PC-3 (cell line): Measurements from ENCODE around the gene PEAK3. TPM values are rescaled to one million over a fixed set of nuclear protein-coding genes. Genes with fewer than 3 reads are reported as not detected.

ENCODE experiments used
- ATAC-seq: fragments of 200-7000 bp; cut with Tn5 transposase; 2 replicates; pipeline ENCODE4 v1.9.1; 2020; ENCODE audit warnings: mild to moderate bottlenecking, moderate library complexity
- BruUV-seq: library from RNA; stranded (reverse); fragments of 400-500 nt; replicated peaks from 2 replicates; lab custom pipeline; 2021; lab: Mats Ljungman, UMichigan
- CTCF ChIA-PET: fragments of 300-600 bp; sonication (Branson Sonifier 250); formaldehyde crosslinking; loops from one replicate; lab custom pipeline; 2022; ENCODE audit warnings: antibody characterized with exemption; lab: Charles Lee
- POLR2A ChIA-PET: fragments of 300-600 bp; sonication (Branson Sonifier 250); formaldehyde crosslinking; loops from one replicate; lab custom pipeline; 2022; ENCODE audit warnings: antibody characterized with exemption; ENCODE audit not compliant: unreplicated experiment; lab: Charles Lee
- DNase-seq: peaks from one replicate; pipeline ENCODE4 v3.0.0-alpha.2; 2015
- H2AFZ ChIP-seq: fragments of 300-600 bp; sonication (generic); 2 replicates; pipeline ENCODE4 v1.6.0; 2016; ENCODE audit warnings: antibody characterized with exemption, low read length
- H3F3A ChIP-seq: fragments of 300-600 bp; sonication (generic); one replicate; pipeline ENCODE4 v1.6.0; 2017; ENCODE audit warnings: antibody characterized with exemption, low read length, control low read depth, mild to moderate bottlenecking; ENCODE audit not compliant: unreplicated experiment
- H3K27ac ChIP-seq: fragments of 300-600 bp; sonication (generic); 2 replicates; pipeline ENCODE4 v1.5.1; 2016; ENCODE audit warnings: mild to moderate bottlenecking, low read length
- H3K27me3 ChIP-seq: fragments of 300-600 bp; sonication (generic); 2 replicates; pipeline ENCODE4 v1.6.1; 2016; ENCODE audit warnings: low read length, mixed read lengths
- H3K36me3 ChIP-seq: fragments of 300-600 bp; sonication (generic); 2 replicates; pipeline ENCODE4 v1.6.1; 2016; ENCODE audit warnings: low read depth, mixed run types, low read length, mixed read lengths
- H3K4me1 ChIP-seq: fragments of 300-600 bp; sonication (generic); 2 replicates; pipeline ENCODE4 v1.5.1; 2016; ENCODE audit warnings: low read length; ENCODE audit not compliant: insufficient read depth
- H3K4me2 ChIP-seq: fragments of 300-600 bp; sonication (generic); 2 replicates; pipeline ENCODE4 v1.6.0; 2016; ENCODE audit warnings: low read length
- H3K4me3 ChIP-seq: fragments of 300-600 bp; sonication (generic); 2 replicates; pipeline ENCODE4 v1.5.1; 2016; ENCODE audit warnings: mild to moderate bottlenecking, low read length, mixed read lengths
- H3K79me2 ChIP-seq: fragments of 300-600 bp; sonication (generic); 2 replicates; pipeline ENCODE4 v1.6.1; 2017; ENCODE audit warnings: low read length, mixed read lengths
- H3K9ac ChIP-seq: fragments of 300-600 bp; sonication (generic); 2 replicates; pipeline ENCODE4 v1.6.0; 2016; ENCODE audit warnings: mild to moderate bottlenecking, low read length
- H3K9me2 ChIP-seq: fragments of 300-600 bp; sonication (generic); replicated peaks from 2 replicates; pipeline ENCODE4 v1.6.1; 2016; ENCODE audit warnings: mixed run types, low read length, mixed read lengths
- H3K9me3 ChIP-seq: fragments of 300-600 bp; sonication (generic); 2 replicates; pipeline ENCODE4 v1.6.1; 2016; ENCODE audit warnings: low read length, mixed read lengths
- H4K20me1 ChIP-seq: fragments of 300-600 bp; sonication (generic); 2 replicates; pipeline ENCODE4 v1.6.1; 2016; ENCODE audit warnings: low read length, mixed read lengths
- EZH2 ChIP-seq: fragments of 300-600 bp; sonication (generic); IDR thresholded peaks from one replicate; pipeline ENCODE4 v1.6.1; 2017; ENCODE audit warnings: antibody characterized with exemption, mild to moderate bottlenecking, low read length; ENCODE audit not compliant: unreplicated experiment
- EZH2phosphoT487 ChIP-seq: fragments of 300-600 bp; sonication (generic); IDR thresholded peaks from 2 replicates; pipeline ENCODE4 v1.6.1; 2018; ENCODE audit warnings: mild to moderate bottlenecking, antibody characterized with exemption, low read length, borderline replicate concordance
- intact Hi-C: fragments of 100-400 bp; cut with micrococcal nuclease; formaldehyde crosslinking; loops from 2 replicates; pipeline ENCODE4 v1.9.0; 2023
- total RNA-seq: library from RNA; depleted of rRNA; stranded (reverse); fragments of >200 nt; gene quantifications from 2 replicates; pipeline ENCODE4 v1.2.3, GENCODE V29; 2014
- TF ChIP-seq, protein P1 (sequence below): fragments of 300-600 bp; sonication (generic); conservative IDR thresholded peaks from 2 replicates; pipeline ENCODE4 v1.5.1; 2017; ENCODE audit warnings: antibody characterized with exemption, low read depth, mild to moderate bottlenecking, low read length

Gene PEAK3
- total RNA-seq, 1 experiment from 2014 or later, result not detected

DNA sequence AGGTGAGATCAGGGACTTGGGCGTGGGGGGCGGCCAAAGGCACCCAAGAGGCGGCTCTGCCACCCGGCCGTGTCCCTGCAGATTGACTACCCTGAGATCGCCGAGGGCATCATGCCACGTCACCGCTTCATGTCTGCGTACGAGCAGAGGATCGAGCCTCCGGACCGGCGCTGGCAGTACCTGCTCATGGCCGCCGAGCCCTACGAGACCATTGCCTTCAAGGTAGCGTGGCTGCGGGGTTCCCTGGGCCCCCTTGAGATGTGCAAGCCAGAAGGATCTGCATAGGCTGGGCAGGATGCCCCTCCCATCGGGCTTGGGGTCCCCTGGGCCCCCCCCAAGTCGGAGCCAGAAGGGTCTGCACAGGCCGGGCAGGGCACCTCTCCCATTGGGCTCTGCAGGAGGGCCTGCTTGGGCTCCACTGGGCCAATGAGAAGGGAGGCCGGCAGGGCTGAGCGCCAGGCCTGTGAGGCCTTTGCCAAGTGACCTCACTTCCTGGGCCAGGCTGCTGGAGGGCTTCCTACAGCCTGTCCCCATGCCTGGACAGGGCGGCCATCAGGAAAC, 35.1 kb downstream of the PEAK3 start:
- Histone ChIP-seq H3F3A (no peaks in the 10 kb centered on the region), H3K79me2 (peaks cover 22% of the 10 kb centered on the region), H3K36me3 (peaks cover 10% of the 10 kb centered on the region), H3K9ac (no peak overlapping the region), H3K4me1 (no peaks in the 10 kb centered on the region), H3K4me2 (no peak overlapping the region), H2AFZ (no peak overlapping the region), H3K27me3 (no peaks in the 10 kb centered on the region), H3K4me3 (no peak overlapping the region), H4K20me1 (peaks cover 16% of the 10 kb centered on the region), H3K27ac (no peak overlapping the region), H3K9me3 (no peaks in the 10 kb centered on the region), H3K9me2 (no peaks in the 10 kb centered on the region)
- CTCF ChIA-PET, result no interaction called here
- POLR2A ChIA-PET, result no interaction called here
- TF ChIP-seq EZH2 (no peak), EZH2phosphoT487 (no peak)
- TF ChIP-seq, protein P1, sequence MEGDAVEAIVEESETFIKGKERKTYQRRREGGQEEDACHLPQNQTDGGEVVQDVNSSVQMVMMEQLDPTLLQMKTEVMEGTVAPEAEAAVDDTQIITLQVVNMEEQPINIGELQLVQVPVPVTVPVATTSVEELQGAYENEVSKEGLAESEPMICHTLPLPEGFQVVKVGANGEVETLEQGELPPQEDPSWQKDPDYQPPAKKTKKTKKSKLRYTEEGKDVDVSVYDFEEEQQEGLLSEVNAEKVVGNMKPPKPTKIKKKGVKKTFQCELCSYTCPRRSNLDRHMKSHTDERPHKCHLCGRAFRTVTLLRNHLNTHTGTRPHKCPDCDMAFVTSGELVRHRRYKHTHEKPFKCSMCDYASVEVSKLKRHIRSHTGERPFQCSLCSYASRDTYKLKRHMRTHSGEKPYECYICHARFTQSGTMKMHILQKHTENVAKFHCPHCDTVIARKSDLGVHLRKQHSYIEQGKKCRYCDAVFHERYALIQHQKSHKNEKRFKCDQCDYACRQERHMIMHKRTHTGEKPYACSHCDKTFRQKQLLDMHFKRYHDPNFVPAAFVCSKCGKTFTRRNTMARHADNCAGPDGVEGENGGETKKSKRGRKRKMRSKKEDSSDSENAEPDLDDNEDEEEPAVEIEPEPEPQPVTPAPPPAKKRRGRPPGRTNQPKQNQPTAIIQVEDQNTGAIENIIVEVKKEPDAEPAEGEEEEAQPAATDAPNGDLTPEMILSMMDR, result no peak
- peak; percentile 39 for DNase-seq
- peak; percentile 67 for ATAC-seq
- BruUV-seq, result no TSS peak
- intact Hi-C loops, result no loop called here

DNA sequence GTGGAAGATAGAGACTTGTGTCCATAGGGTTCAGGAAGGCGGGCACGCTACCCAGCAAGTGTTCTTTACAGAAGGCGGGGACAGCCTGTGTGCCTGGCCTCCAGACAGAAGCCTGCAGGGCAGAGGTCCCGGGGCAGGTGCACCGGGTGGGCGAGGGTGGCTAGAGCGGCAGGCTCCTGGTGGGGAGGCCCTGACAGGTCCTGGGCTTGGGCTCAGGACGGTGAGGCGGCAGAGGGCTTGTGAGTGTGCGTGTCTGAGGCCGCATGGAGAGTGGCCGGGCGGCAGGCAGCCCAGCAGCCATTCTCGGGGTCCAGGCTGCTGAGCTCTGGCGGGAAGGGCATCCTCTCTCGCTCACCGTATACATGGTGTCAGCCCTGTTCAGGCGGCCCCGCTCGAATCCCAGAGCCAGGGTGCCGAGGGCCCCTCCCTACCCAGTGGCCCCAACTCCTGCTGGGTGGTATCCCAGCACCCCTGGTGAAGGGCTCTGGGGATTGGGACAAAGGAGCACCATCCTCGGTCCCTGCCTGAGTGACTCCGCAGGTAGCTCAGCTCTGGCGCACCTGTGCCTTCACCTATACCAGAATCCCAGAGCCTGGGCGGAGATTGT, 35.9 kb downstream of the PEAK3 start:
- H3K79me2 ChIP-seq, result peaks cover 29% of the 10 kb centered on the region
- no peak overlapping the region for H3K4me3 ChIP-seq
- no TSS peak for BruUV-seq
- no peak for ATAC-seq
- H3K9me2 ChIP-seq, result no peaks in the 10 kb centered on the region
- peaks cover under 1% of the 10 kb centered on the region; the same call in 1 of the 2 replicates for H3K4me1 ChIP-seq
- no peaks in the 10 kb centered on the region for H3K27me3 ChIP-seq
- TF ChIP-seq EZH2phosphoT487 (no peak), EZH2 (no peak)
- TF ChIP-seq, protein P1, result no peak
- intact Hi-C loops, result no loop called here
- CTCF ChIA-PET, result no interaction called here
- no peak overlapping the region for H3K9ac ChIP-seq
- no peak for DNase-seq
- H3F3A ChIP-seq, result no peaks in the 10 kb centered on the region
- H3K4me2 ChIP-seq, result no peak overlapping the region
- peaks cover 10% of the 10 kb centered on the region for H3K36me3 ChIP-seq
- no peak overlapping the region for H2AFZ ChIP-seq
- POLR2A ChIA-PET, result no interaction called here
- peaks cover 24% of the 10 kb centered on the region for H4K20me1 ChIP-seq
- H3K27ac ChIP-seq, result no peak overlapping the region
- H3K9me3 ChIP-seq, result no peaks in the 10 kb centered on the region

- no TSS peak for BruUV-seq
- no peak for ATAC-seq
- H3K9ac ChIP-seq, result no peak overlapping the region
- H3K4me2 ChIP-seq, result no peak overlapping the region
- no peaks in the 10 kb centered on the region for H3K9me2 ChIP-seq
- H3K4me1 ChIP-seq, result peaks cover 9% of the 10 kb centered on the region
- DNase-seq, result no peak
- POLR2A ChIA-PET, result no interaction called here
- no peak overlapping the region for H3K4me3 ChIP-seq
- TF ChIP-seq EZH2phosphoT487, result no peak
- TF ChIP-seq EZH2, result no peak
- TF ChIP-seq, protein P1, result no peak
- H3K36me3 ChIP-seq, result peaks cover 10% of the 10 kb centered on the region
- peaks cover 38% of the 10 kb centered on the region for H3K79me2 ChIP-seq
- peaks cover 32% of the 10 kb centered on the region for H4K20me1 ChIP-seq
- H3K27ac ChIP-seq, result no peak overlapping the region
- H2AFZ ChIP-seq, result no peak overlapping the region
- CTCF ChIA-PET, result no interaction called here
- intact Hi-C loops, result no loop called here
- H3K9me3 ChIP-seq, result no peaks in the 10 kb centered on the region
- H3F3A ChIP-seq, result no peaks in the 10 kb centered on the region
- no peaks in the 10 kb centered on the region for H3K27me3 ChIP-seq
Measured at GRCh38 chr19:2245273-2245672, 36.7 kb downstream of the PEAK3 start.
